Measurements from ENCODE around the gene HPSE.

DNA sequence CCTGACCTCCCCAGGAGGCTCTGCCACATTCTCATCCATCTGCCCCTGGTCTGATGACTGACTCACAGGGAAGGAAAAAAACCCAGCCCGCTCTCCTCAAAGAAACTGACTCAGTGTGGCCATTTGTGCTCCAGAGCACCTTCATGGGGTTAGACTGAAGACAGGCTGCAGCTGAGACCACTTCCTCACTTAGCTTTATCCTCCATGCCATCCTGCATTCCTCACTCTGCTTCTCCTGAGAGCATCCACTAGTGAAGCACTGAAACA, 35.9 kb upstream of the HPSE start:
- TF ChIP-seq EP300 (IDR thresholded peaks at IDR 0.05; ENCODE audit: borderline replicate concordance in 1 of 2, low read depth in 1 of 2, low read length in 1 of 2) (no peak), RFX5 (IDR thresholded peaks at IDR 0.05; ENCODE audit: low read length) (no peak), SIN3A (IDR thresholded peaks at IDR 0.05; ENCODE audit: borderline replicate concordance, low read depth, low read length) (no peak), YY1 (IDR thresholded peaks at IDR 0.05; ENCODE audit: low read depth) (no peak), NFIC (IDR thresholded peaks at IDR 0.05; ENCODE audit: borderline replicate concordance) (no peak), RAD21 (IDR thresholded peaks at IDR 0.05; ENCODE audit: low read length) (no peak), EZH2phosphoT487 (IDR thresholded peaks at IDR 0.05; ENCODE audit: borderline replicate concordance, low read depth) (no peak)
- TF ChIP-seq, protein P1, sequence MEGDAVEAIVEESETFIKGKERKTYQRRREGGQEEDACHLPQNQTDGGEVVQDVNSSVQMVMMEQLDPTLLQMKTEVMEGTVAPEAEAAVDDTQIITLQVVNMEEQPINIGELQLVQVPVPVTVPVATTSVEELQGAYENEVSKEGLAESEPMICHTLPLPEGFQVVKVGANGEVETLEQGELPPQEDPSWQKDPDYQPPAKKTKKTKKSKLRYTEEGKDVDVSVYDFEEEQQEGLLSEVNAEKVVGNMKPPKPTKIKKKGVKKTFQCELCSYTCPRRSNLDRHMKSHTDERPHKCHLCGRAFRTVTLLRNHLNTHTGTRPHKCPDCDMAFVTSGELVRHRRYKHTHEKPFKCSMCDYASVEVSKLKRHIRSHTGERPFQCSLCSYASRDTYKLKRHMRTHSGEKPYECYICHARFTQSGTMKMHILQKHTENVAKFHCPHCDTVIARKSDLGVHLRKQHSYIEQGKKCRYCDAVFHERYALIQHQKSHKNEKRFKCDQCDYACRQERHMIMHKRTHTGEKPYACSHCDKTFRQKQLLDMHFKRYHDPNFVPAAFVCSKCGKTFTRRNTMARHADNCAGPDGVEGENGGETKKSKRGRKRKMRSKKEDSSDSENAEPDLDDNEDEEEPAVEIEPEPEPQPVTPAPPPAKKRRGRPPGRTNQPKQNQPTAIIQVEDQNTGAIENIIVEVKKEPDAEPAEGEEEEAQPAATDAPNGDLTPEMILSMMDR (IDR thresholded peaks at IDR 0.05), result no peak
- TF ChIP-seq, protein P2, sequence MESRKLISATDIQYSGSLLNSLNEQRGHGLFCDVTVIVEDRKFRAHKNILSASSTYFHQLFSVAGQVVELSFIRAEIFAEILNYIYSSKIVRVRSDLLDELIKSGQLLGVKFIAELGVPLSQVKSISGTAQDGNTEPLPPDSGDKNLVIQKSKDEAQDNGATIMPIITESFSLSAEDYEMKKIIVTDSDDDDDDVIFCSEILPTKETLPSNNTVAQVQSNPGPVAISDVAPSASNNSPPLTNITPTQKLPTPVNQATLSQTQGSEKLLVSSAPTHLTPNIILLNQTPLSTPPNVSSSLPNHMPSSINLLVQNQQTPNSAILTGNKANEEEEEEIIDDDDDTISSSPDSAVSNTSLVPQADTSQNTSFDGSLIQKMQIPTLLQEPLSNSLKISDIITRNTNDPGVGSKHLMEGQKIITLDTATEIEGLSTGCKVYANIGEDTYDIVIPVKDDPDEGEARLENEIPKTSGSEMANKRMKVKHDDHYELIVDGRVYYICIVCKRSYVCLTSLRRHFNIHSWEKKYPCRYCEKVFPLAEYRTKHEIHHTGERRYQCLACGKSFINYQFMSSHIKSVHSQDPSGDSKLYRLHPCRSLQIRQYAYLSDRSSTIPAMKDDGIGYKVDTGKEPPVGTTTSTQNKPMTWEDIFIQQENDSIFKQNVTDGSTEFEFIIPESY (IDR thresholded peaks at IDR 0.05; ENCODE audit: borderline replicate concordance, low read depth), result no peak
- TF ChIP-seq, protein P3, sequence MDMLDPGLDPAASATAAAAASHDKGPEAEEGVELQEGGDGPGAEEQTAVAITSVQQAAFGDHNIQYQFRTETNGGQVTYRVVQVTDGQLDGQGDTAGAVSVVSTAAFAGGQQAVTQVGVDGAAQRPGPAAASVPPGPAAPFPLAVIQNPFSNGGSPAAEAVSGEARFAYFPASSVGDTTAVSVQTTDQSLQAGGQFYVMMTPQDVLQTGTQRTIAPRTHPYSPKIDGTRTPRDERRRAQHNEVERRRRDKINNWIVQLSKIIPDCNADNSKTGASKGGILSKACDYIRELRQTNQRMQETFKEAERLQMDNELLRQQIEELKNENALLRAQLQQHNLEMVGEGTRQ (IDR thresholded peaks at IDR 0.05; ENCODE audit: borderline replicate concordance, low read depth, low read length), result no peak
- TF ChIP-seq, protein P4, sequence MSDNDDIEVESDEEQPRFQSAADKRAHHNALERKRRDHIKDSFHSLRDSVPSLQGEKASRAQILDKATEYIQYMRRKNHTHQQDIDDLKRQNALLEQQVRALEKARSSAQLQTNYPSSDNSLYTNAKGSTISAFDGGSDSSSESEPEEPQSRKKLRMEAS (IDR thresholded peaks at IDR 0.05; ENCODE audit: low read depth), result no peak
